HG03460 (cell line): ENCODE results near the gene FAM200C.

ENCODE experiments used
- ATAC-seq: cut with Tn5 transposase; IDR thresholded peaks from one replicate; pipeline ENCODE4 v1.9.1; 2021; ENCODE audit not compliant: unreplicated experiment

The FAM200C gene

DNA sequence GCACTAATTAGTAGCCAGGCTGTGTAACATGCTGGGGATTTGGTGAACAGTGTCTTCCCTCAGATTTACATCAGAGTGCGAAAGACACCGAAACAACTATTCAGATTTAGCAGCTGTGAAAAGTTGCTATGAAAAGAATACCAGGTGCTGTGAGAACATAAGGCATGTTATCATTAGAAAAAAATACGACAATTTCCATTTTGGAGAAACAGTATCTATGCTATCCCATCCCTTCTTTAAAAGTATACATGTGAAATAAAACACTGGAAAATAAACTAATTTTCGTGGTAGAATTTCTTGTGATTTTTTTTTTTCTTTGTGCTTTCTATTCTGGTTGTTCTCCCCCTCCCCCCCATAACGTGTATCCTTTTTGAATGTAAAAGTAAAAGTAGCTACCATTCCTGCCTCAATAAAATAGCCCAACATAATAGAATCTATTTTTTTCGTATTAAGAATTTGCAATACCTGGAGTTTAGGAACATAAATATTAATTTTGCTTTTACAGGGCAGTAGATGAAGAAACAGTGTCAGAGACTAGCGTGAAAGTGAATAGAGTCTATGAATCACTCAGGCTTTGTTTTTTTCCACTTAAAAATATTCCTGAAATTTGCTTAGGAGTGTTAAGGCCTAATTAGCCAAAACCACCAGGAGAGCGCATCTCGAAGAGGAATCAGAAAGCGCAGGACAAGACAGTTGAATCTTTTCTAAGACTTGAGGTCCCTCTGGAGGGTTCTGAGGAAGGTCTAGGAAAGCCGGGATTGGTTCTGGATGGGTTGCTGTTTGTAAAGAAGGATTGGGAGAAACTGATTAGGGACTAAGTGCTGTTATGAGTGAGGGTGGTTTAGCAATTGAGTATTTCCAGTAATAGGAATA is 19.8 kb upstream of the FAM200C start:
- peak; percentile 31 for ATAC-seq

DNA sequence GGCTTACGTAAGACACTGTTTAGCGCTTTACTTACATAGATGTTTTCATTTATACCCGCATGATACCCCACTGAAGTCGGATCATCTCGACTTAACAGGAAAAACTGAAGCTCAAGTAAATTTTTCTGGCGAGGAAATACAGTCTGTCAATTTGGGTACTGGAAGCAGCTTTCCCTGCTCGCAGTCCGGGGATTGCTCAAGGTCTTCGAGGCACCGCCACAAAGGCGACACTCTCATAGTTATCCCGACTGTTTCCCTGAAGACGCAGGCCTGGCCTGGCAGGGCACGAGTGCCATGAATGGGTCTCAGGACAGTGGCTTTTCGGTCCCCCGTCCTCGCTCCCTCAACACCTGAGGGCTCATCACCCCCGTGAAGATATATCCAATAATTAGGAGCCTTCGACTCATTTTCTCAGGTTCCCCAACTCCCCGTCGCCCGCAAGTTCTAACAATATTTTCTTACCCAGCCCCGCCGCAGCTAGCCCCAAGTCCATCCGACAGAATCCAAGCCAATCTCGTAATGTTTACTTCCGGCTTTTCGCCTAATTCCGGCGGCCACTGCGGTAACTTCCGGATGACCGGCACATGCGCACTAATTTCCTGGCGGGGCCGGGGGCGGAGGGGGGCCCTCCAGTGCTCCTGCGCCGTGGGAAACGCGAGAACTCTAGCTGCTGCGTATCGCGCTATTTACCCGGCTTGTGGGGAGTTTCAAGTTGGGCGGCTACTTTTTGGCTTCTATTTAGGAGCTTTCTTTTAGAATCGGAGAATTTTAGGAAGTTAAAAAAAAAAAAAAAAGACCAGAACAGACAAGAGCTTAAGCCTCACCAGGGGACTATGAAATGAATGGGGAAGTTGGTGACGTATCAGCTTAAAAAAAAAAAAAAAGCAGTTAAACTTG is 19.0 kb upstream of the FAM200C start, which contains the start of gene SLU7:
Gene SLU7, minus strand, starts transcription at position 521 of the 897 bp plus-strand sequence. CDS start 3,787 bp downstream, outside the sequence.
- ATAC-seq, result peak; percentile 65

DNA sequence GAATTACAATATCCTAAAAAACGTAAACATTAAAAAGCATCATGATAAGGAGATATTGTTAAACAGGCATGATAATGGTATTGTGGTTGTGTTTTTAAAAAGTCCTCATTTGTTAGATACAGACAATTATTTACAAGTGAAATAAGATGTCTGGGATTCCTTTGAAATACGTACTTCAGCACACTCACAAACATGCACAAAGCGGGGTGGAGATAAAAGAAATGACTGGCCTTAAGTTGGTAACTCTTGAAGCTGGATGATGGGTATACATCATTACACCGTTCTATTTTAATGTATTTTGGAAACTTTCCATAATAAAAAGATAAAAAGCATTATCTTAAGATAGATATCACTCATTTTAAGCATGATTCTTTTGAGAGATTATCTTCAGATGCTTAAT is 1.0 kb downstream of the FAM200C start:
- no peak for ATAC-seq

DNA sequence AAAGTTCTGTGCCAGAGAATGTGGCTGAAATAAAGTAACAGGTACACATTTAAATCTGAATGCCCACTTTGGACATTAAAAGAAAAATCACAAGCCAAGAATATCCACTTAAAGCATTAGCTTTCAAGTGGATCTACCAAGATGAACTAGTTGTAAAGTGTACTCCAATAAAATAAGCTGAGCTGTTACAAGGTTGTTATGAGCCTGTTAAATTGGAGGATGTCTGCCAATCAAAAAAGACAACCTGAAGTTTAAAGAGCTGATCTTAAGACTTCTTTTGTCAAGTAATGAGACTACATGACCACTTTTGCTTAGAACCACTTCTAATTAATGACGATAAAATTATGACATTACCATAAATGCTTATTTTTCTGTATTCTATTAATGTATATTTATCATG is 2.4 kb downstream of the FAM200C start:
- no peak for ATAC-seq

DNA sequence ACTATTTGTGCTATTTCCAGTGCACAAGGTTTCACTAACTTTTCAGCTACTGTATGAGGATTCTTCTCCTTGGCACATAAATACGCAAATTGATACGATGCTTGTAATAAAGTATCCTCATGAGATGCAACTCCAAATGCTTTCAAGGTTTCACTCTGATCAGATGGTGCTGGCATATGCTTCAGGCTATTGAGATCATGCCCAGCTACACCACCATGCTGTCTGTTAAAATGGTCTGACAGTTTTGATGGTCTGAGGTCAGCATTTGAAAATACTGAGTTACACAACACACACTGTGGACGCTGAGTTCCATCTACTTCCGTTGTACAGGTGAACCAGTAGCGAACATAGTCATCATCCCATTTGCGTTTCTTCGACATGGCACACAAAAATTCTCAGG is 4.7 kb downstream of the FAM200C start:
- no peak for ATAC-seq

DNA sequence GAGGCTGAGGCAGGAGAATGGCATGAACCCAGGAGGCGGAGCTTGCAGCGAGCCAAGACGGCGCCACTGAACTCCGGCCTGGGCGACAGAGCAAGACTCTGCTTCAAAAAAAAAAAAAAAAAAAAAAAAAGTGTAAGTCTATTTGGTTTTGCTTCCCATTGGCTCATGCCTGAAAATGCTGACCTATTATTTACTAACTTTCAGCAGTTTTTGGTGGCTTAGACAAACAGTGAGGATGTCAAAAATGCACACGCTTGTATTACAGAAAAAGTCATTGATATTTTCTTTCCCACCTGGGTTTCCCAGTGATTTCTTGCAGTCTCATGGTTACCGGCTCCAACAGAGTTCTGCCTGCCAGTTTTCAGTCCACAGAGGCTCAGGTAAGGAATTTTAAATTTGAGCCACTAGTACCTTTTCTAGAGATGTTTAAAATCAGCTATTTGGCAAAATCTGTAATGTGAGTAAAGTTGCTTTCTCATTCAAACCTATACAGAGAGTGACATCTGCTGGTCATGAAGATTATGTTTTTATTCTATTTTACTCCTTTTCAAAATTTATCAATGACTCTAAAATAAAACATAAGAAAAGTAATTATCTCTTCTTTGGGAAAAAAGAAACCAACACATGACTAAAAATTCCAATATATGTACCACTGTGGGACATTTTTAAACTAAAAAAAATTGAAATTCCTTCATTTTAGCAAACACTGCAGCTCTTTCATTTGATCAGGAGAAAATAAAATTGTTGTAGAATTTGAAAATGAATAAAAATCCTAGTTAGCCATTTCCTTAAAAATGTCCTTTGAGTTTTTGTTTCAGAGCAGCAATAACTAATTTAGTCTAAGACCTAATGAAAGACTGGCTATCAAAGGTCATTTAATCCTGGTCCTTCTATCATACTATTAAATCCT is 8.8 kb downstream of the FAM200C start:
- ATAC-seq, result no peak

DNA sequence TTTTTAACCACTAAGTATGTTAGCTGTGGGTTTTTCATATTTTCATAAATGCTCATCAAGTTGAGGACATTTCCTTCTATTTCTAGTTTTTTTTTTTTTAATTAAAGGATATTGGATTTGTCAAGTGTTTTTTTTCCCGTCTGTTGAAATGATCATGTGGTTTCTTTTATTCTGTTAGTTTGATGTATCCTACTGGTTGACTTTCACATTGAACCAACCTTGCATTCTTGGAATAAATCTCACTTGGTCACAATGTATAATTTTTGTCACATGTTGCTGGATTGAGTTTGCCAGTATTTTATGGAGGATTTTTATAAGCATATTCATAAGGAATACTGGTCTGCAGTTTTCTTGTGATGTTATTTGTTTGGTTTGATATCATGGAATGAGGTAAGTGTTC is 12.4 kb downstream of the FAM200C start:
- ATAC-seq, result no peak

DNA sequence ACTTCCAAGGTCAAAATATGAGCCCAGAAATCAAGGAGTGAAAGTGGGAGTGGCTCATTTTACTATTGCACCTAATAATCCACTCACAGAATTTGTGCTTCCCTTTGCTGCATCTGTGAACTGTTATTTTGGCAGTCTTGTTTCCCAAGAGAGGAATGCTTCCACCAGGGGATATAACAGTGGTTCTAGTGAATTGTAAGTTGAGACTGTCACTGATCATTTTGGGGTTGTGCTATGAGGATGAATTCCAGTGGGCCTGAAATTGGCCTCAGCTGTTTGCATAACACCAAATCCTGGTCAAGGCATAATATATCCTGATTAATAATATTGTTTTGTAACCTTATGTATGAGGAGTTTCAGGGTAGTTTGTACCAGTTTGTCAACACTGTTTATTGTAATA is 14.4 kb downstream of the FAM200C start:
- no peak for ATAC-seq

DNA sequence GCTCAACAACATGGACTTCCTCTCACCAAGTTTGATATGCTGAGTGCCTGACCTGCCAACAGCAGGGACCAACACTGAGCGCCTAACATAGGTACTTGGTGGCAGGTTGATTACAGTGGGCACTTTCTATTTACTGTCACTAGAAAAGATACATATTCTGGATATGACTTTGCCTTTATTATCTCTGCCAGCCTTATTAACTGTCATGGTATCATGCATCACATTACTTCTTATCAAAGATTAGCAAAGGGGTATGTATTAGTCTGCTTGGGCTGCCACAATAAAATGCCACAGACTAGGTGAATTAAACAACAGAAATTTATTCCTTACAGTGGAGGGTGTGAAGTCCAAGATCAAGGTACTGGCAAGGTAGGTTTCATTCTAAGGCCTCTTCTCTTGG is 15.2 kb downstream of the FAM200C start:
- no peak for ATAC-seq

DNA sequence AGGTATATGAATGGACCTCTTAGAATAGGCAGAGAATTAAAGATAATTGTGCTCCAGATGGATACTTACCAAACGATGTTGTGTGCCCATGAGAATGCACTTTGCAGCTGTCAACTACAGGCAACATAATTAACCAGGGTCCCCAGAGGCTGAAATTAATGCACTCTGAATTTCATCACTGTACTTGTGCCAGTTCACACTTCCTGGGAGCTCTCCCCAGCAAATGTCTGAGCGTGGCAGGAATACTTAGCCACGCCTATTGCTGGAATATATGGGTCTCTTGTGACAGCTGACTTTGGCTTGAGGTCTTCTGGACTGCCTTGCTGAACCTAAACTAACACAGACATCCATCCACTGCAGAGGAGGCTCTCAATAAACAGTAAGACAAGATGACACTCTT is 17.5 kb downstream of the FAM200C start:
- no peak for ATAC-seq

DNA sequence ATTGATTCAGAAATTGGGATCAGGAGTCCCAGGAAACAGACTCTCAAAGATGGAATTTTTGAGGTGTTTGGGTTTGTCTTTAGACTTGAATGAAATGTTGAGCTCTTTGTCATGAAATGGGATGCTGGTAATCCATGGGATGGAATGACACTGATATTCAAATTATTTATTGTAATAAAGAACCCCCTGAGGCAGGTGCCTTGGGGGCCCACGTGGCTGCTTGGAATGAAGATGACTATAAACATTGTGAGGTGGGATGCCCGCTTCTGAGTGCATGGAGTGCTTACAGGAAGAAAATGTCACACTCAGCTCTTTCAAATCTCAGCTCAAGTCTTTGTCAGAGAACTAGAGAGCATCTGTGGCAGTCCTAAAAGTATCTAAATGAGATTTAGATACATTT is 19.8 kb downstream of the FAM200C start:
- no peak for ATAC-seq

DNA sequence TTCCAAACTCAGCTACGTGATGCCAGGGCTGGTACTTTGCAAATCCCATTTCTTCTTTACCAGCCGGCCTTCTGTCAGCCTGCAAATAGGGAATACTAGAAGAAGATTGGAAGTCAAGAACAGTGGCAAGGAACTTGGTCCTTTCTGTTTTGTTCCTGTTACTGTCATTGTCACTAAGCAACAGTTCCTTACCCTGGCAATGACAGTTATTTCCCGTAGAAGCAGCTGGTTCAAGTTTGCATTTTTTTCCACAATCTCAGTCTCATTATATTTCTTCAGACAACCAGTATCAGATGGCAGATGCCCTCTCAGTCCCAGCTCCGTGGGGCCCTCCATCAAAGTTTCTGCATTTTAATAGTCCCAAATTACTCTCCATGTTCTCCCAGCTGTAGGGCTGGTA is 20.3 kb downstream of the FAM200C start:
- no peak for ATAC-seq

DNA sequence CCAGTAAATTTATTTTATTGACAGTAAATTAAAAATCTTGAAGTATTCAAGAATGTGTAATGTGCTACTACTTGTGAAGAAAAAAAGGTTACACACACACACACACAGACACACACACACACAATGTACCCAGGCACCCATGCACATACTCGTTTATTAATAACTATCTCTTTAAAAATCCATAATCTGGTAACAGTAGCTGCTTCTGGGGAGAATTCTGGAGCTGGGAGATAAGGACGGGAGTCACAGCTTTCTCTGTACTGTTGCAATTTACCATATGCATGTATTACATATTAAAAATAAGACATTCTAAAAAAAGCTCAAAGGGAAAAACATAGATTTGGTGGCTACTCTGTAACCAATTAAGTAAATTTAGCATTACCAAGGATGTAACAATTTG is 21.5 kb downstream of the FAM200C start:
- no peak for ATAC-seq

DNA sequence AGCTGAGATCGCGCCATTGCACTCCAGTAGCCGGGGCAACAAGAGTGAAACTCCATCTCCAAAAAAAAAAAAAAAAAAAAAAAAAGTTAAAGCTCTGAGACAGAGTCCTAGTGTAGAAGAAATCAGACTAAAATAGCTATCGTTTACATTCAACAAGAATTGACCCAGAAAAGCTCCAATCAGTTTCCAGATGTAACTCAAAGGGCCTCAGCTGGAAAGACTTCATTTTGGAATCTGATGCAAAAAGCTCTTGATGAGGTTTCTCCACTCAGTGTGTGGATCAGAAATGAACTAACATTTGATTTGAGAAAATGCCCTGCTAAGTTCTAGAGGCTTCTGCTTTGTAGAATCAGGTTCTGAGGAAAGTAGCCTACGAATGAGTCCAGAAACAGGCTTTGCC is 22.2 kb downstream of the FAM200C start:
- no peak for ATAC-seq

DNA sequence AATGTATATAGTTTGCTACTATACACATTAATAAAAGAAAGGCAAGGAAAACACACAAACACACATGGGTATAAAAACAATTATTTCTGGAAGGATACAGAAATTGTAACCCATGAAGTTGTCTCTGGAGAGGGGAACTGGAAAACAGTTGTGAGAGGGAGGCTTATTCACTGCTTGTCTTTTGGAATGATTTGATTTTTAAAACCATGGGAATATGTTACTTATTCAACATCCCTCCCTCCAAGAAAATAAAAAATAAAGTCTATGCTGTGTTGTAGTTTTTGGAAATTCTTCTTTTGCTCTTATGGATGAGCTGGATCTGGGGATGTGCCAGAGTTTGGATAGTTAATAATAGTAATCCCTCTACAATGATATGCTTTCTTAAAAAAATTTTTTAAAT is 23.4 kb downstream of the FAM200C start:
- ATAC-seq, result no peak

DNA sequence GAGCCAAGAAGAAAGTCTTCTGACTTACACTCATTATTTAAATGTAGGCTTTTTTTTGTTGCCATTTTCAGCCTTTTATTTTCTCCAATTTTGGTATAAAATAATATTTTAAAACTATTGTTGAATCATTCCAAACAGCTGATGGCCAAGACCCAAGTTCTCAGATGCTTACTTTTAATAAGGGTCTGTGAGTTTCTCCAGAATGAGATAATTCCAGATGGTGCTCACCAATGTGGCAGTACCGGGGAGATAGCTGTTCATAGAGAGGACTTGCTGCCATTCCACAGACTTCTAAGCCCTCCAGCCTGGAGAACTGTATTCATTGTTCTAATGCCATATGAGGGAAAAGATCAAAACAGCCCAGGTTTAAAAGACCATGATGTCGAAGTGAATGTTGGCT is 24.2 kb downstream of the FAM200C start:
- ATAC-seq, result no peak

DNA sequence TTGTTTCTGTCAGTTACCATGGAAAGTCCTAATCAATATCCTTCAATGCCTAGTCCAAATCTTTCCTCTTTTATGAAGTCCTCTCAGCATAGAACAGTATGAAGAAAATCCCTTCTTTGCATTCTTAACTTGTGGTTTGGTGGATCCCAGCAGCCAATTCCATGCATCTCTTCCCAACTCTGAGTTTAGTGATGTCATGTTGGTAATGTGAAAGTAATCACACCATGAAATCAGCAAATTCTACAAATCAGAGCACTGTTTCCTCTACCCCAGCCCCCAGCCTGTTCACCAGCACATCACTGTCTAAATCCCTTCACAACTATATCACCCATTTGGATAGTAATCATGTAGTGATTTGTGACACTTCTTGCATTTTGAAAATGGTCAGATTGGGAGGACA is 24.7 kb downstream of the FAM200C start:
- no peak for ATAC-seq

DNA sequence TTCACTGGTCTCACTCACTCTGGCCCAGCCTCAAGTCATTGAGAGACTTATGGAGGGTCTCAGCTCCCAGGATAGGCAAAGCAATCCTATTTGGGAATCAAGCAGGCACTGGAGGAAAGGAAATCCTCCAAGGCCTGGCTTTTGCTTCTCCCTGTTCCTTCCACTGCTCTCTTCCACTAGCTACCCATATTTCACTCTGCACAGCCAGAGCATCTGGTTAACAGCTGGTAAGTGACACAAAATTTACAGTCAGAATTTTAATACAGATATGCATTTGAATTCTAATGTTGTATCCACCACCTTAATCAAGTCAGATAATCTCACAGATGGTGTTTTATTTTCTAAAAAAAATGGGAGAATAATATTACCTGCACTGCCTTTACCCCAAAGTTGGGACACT is 28.6 kb downstream of the FAM200C start:
- ATAC-seq, result no peak

DNA sequence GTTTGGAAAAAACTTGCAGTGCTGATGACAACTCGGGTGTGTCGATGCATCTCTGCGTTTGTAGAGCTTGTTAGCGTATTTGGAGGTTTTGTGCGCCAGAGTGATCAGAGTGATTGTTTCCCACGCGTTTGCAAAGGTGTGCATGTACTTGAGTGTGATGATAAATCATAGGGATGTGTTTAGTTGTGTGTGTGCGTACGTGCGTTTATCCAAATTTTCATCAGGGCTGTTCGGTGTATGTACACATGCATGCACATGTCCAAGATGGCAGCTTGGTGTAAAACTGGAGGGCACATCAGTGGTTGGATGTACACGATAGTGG is 29.2 kb downstream of the FAM200C start:
- ATAC-seq, result no peak

DNA sequence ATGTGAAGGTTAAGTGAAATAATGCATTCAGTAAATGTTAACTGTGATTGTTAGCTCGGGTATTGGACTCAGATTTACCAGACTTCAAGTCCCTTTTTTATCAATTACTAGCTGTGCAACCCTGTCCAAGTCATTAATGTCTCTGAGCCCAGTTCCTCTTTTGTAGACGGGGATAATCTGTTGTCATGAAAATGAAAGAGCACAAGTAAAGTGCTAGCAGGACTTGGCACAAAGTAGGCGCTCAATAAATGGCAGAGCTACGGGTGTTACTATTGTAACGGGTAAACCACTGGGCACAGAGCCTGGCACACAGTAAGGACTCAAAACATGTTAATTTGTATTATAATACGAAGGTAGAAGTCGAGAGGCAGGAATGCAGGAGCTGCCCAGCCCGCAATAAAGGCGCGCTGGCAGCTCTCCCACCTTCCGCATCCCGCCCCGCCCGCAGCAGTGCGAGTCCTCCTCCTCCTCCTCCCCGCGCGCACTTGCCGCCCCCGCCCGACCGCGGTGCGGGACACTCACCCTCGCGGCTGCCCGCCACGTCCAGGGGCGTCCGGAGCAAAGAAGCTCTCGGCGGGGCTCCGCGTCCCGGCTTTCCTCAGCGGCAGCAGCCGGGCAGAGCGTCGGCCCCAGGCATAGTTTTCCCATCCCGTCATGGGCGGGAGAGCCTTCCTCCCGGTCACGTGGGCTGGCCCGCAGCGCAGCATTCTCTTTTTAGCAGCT is 29.7 kb downstream of the FAM200C start, which contains the start of gene C1QTNF2:
Gene C1QTNF2, minus strand, starts transcription at position 637 of the 723 bp plus-strand sequence. CDS start 15,615 bp downstream, outside the sequence.
- ATAC-seq, result no peak
